Astrocyte of the spinal cord (primary cell): ENCODE data around the gene BTBD6.

Source experiments
- DNase-seq: peaks from one replicate; pipeline ENCODE4 v3.0.0; 2011; ENCODE audit warnings: low read depth, low spot score
- H3K4me3 ChIP-seq: 2 replicates; pipeline ENCODE4 v1.5.1; 2011; ENCODE audit warnings: low read depth, mild to moderate bottlenecking, low read length, moderate library complexity
- CTCF ChIP-seq: IDR thresholded peaks from 2 replicates; pipeline ENCODE4 v1.5.1; 2012; ENCODE audit warnings: low read depth, mild to moderate bottlenecking, low read length, inconsistent platforms
- in situ Hi-C: cut with HindIII; loops from 2 replicates; pipeline ENCODE4 v1.10.0; 2017; ENCODE audit warnings: low sequenced_read_pairs

The BTBD6 gene

GRCh38 chr14:105210266-105211025 is 37.9 kb upstream of the BTBD6 start:
- no peak for DNase-seq
- in situ Hi-C loops: no loop called here
- no peak overlapping the region for H3K4me3 ChIP-seq
- TF ChIP-seq CTCF: no peak

GRCh38 chr14:105211086-105211757 is 37.1 kb upstream of the BTBD6 start:
- DNase-seq: no peak
- no peak overlapping the region for H3K4me3 ChIP-seq
- TF ChIP-seq CTCF: no peak
- in situ Hi-C loops: no loop called here

GRCh38 chr14:105211758-105212089 is 36.6 kb upstream of the BTBD6 start:
- DNase-seq: no peak
- TF ChIP-seq CTCF: no peak
- in situ Hi-C loops: no loop called here
- H3K4me3 ChIP-seq: no peak overlapping the region

- in situ Hi-C loops: no loop called here
- no peak for TF ChIP-seq CTCF
- H3K4me3 ChIP-seq: no peak overlapping the region
- no peak for DNase-seq
These were observed 35.6 kb upstream of the BTBD6 start for GRCh38 chr14:105212541-105213300.

GRCh38 chr14:105213361-105213760 is 35.0 kb upstream of the BTBD6 start:
- no peak for DNase-seq
- H3K4me3 ChIP-seq: no peak overlapping the region
- TF ChIP-seq CTCF: no peak
- in situ Hi-C loops: no loop called here

GRCh38 chr14:105214324-105214915 is 33.9 kb upstream of the BTBD6 start:
- in situ Hi-C loops: no loop called here
- no peak for DNase-seq
- no peak for TF ChIP-seq CTCF
- H3K4me3 ChIP-seq: no peak overlapping the region
